Muscle of back (tissue), 11 donors: ENCODE measurements around the gene NPIPB2. TPM values are rescaled to one million over a fixed set of nuclear protein-coding genes. Genes with fewer than 3 reads are reported as not detected.

ENCODE experiments used
- DNase-seq, 3 donors: peaks; one replicate each; pipeline versions ENCODE4 v3.0.0 to v3.0.0-alpha.2; 2013
- polyA plus RNA-seq, 10 donors: library from polyadenylated mRNA; unstranded; fragments of 120-200 nt; gene quantifications; one replicate each; pipeline ENCODE4 v1.2.1, GENCODE V29; 2013; ENCODE audit not compliant: insufficient read length in 10 of 10

NPIPB2 gene
- polyA plus RNA-seq, 10 donors: 0.19 to 5.8 (median 3.1) TPM

DNA sequence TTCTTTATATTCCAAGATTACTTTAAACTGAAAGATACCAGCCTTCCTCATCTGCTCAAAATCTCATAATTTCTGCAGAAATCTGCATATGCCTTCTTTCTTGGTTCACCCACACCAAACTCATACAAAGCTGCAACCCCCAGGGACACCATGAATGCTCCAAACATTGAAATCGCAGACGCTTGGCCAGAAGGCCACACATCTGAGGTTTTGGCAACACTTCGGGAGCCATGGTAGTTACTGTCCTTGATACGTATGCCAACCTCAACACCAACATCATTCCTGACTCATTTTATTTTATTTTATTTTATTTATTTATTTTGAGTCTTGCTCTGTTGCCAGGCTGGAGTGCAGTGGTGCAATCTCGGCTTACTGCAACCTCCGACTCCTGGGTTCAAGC, 37.9 kb downstream of the NPIPB2 start:
- DNase-seq: no peak

DNA sequence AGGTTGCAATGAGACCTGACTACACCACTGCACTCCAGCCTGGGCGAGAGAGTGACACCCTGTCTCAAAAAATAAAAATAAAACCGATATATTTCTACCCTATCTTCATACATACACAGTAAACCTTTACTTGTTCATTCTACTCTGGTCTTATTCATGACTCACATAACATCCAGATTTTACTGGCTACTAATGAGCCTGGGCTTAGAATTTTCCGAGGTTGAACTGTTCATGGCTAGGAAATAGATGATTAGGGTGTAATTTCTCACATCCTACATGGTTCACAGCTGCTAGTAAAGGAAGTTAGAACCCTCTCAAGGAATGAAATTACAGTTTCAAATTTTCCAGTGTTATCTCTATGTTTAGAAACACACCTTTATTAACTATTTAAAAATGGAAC, 40.8 kb downstream of the NPIPB2 start:
- DNase-seq: no peak

DNA sequence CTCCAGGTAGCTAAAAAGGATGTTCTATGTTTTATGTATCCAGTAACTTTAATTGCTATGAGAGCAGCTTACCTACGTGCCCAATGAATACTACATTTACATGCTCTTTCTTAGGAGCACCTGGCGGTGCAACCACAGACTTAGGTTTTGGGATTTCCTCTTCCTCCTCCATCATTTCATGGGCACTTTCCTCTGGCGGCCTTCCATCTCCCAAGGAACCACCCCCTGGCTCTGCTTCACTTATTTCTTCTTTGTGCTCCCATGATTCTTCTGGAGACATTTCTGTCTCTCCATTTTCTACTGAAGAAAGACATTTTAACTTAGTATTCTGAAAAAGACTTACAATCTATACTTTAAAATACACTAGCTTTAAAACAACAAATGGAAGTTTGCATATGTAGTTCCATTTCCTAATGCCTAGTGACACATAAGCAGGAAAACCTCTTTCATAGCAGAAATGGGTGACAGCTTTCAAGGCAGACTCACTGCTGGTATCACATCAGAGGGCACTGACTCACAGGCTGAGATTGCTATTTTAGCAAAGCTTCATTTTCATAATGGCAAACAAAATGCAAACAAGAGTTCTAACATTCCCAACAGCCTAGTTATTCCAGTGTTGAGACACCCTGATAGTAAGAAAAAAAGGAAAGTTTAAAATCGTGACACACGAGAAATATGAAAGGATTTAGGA, 45.2 kb downstream of the NPIPB2 start:
- no peak for DNase-seq

DNA sequence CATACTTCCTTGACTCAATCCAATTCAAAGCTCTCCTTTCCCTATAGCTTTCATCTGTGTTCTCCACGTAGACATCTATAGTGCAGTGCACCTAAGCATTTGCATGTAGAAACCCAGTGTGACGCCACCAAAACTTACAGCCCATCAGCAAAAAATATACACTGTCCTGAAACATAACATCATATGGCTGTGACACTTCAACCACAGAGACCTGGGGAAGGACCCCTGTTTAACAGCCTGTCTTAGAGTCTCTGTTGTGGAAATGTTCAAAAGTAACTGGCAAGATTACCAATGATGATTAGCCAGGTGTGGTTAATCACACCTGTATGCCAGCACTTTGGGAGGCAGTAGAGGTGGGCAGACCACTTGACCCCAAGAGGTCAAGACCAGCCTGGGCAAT, 48.3 kb downstream of the NPIPB2 start:
- DNase-seq: no peak

DNA sequence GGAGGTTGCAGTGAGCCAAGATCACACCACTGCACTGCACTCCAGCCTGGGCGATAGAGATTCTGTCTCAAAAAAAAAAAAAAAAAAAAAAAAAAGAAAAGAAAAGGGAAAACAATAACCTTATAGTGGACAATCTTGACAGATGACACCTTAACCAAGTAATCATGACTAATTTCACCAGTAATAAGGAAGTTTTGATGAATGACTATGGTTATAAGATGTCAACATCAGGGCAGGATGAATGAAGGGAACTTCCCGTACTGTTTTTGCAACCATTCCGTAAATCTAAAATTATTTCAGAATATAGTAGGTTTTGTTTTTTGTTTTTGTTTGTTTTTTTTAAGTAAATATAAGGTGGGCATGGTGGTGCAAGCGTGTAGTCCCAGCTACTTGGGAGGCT, 49.1 kb downstream of the NPIPB2 start:
- DNase-seq: no peak

DNA sequence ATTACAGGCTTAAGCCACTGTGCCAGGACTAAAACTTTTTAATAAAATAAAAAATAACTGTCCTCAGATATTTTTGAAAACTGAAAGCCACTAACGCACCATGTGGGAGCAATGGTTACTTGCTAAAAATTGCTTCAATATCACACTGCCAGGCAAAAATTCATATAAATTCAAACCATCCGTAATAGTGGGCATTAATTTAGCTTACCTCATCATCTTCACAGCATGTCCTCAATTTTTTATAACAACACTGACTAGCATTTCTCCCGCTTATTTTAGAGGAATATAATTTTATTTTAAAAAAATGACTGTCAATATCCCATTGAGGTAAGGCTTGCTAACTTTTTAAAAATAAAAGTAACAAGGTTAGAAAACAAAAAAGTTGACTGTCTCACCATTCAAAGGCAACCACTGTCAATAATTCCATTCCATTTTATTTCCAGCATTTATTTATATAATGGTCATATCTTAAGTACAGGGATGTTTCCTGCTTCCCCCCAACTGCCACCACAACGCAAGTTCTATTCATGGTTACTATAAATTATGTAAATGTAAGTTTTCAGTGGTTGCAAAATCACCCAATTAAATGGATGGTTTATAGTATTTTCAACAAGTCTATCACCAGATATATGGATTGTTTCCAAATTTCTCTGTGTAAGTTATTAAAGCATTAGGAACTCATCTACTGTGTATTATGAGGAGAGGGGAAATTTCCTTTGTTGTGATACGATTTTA, 51.4 kb downstream of the NPIPB2 start:
- no peak for DNase-seq

DNA sequence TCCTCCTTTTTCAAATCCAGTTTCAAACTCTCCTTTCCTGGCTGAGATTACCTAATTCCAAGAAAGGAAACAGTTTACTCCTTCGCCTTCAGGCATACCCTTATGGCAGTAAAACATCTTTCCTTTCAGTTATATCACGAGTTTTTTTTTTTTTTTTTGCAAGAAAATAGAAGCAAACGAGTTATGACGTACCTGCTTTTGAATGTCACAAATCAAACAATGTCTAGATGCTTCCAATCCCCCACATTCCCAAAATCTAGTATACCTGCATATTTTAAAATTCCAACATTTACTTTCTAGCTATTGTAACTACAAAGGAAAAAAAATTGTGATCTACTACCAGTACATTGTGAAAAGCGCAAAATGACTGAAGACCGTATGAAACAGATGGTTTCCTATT, 55.0 kb downstream of the NPIPB2 start:
- DNase-seq: no peak

DNA sequence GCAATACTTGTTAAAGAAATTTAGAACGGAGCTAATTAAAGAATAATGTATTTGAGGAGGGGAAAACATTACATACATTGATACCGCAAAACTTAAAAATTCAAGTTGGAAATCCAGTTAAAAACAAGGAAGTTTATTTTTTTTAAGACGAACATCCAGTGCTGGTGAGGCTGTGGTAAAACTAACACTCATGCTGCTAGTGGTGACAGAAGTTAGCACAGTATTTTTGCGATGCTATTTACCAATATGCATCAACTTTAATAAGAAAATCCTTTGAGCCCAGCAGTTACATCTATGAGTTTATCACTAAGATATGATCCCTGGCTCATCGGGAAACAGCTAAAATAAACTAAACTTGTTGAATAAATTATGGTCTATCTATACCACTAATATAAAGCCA, 57.8 kb downstream of the NPIPB2 start:
- no peak for DNase-seq

DNA sequence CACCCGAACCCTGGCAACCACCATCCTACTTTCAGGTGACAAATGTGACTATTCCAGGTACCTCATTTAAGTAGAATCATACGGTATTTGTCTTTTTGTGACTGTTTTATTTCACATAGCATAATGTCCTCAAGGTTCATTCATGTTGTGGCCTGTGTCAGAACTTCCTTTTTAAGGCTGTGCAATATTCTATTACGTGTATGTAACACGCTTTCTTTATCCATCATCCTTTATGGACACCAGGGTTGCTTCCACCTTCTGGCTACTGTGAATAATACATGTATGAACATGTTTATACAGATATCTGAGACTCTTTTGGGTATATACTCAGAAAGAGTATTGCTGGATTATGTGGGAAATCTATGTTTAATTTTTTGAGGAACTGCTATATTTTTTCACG, 61.8 kb downstream of the NPIPB2 start:
- DNase-seq: no peak

DNA sequence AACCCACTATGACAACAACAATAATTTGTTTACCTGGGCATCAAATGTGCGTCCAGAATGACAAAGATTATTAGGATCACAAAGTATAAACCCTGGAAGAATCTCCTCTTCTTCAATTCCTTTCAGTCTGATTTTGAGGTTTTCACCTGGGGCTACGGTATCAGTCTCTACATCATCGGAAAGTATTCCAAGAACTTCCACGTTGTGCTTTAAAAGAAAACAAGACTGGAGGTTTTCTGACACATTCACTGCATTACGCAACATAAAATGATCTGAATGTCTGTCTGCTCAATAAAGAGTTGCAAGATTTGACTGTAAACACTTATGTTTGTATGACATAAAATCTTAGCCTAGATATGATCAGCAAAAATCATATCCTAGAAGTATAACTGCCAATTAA, 64.5 kb downstream of the NPIPB2 start:
- no peak for DNase-seq

Other genes with a start within 250 kb of the NPIPB2 start
- 10 to 100 TPM; 16.8 to 24.6 (median 21.1) TPM for gene TXNDC11, start 199.2 kb downstream of the NPIPB2 start, polyA plus RNA-seq
- gene ZC3H7A, start 144.8 kb downstream of the NPIPB2 start, polyA plus RNA-seq: 10 to 100 TPM; 31.6 to 73.4 (median 46.3) TPM
- 100 to 1,000 TPM; 264 to 377 (median 306) TPM for gene RSL1D1, start 90.5 kb downstream of the NPIPB2 start, polyA plus RNA-seq
- gene GSPT1, start 26.1 kb downstream of the NPIPB2 start, polyA plus RNA-seq: 100 to 1,000 TPM in 1 of 10 donors, 10 to 100 TPM in 9; 75.5 to 113 (median 88.2) TPM
- gene TNFRSF17, start 23.2 kb upstream of the NPIPB2 start, polyA plus RNA-seq: under 1 TPM in 2 of 10 donors, not detected in 8; 0.23 to 0.32 TPM
- gene SNX29, start 34.7 kb upstream of the NPIPB2 start, polyA plus RNA-seq: 10 to 100 TPM in 1 of 10 donors, 1 to 10 TPM in 9; 6.5 to 10.2 (median 8.4) TPM